RWPE1 (cell line): ENCODE measurements around the gene IGF1R.

Experiments
- CTCF ChIA-PET: fragments of 350-600 bp; sonication (Branson Sonifier 250); formaldehyde crosslinking; extraction: SDS; loops from one replicate; lab custom pipeline; 2021; lab: Yijun Ruan, JAX
- POLR2A ChIA-PET: fragments of 400-600 bp; formaldehyde crosslinking; extraction: SDS; loops from one replicate; lab custom pipeline; 2020; ENCODE audit warnings: antibody characterized with exemption; ENCODE audit not compliant: low non-redundant PET; lab: Yijun Ruan, JAX
- DNase-seq: peaks from one replicate; pipeline ENCODE4 v3.0.0; 2012; ENCODE audit warnings: low spot score
- H3K27ac ChIP-seq: fragments of 450-650 bp; 2 replicates; pipeline ENCODE4 v1.5.1; 2017
- TF ChIP-seq, protein P1 (sequence below): fragments of 450-650 bp; conservative IDR thresholded peaks from 2 replicates; pipeline ENCODE4 v1.5.1; 2017; ENCODE audit warnings: low read depth, mild to moderate bottlenecking

The IGF1R gene

DNA sequence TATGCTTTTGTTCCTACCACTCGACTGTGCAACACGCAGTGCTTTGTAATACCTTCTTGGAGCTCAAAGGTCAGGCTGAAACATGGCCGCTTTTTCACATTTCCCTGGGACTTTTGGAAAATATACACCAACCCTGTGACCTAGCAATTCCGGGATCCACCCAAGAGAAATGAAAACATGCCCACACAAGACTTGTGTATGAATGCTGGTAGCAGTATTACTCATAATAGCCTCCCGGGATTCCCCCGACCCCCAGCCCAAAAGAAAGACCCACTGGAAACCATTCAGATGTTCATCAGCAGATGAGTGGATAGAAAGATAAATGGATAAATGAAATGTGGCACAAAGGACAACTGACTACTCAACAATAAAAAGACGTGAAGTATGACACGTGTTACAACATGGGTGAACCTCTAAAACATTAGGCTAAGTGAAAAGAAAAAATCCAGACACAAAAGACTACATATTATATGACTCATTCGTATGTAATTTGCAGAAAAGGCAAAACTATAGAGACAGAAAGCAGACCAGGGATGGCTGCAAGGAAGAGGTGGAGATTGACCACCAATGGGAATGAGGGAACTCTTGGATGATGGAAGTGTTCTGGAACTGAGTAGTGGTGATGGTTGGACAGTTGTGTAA lies 255.2 kb downstream of the IGF1R start:
- H3K27ac ChIP-seq: peak overlapping the region; percentile 90
- CTCF ChIA-PET: interaction anchor here (0.6 to 0.8 kb wide), 5 partner anchors 28 to 375 kb away, joined by 3 to 9 read pairs (median 3); no protein-coding TSS in a partner anchor
- POLR2A ChIA-PET: no interaction called here
- TF ChIP-seq, protein P1, sequence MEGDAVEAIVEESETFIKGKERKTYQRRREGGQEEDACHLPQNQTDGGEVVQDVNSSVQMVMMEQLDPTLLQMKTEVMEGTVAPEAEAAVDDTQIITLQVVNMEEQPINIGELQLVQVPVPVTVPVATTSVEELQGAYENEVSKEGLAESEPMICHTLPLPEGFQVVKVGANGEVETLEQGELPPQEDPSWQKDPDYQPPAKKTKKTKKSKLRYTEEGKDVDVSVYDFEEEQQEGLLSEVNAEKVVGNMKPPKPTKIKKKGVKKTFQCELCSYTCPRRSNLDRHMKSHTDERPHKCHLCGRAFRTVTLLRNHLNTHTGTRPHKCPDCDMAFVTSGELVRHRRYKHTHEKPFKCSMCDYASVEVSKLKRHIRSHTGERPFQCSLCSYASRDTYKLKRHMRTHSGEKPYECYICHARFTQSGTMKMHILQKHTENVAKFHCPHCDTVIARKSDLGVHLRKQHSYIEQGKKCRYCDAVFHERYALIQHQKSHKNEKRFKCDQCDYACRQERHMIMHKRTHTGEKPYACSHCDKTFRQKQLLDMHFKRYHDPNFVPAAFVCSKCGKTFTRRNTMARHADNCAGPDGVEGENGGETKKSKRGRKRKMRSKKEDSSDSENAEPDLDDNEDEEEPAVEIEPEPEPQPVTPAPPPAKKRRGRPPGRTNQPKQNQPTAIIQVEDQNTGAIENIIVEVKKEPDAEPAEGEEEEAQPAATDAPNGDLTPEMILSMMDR: no peak
- peak; percentile 93 for DNase-seq

DNA sequence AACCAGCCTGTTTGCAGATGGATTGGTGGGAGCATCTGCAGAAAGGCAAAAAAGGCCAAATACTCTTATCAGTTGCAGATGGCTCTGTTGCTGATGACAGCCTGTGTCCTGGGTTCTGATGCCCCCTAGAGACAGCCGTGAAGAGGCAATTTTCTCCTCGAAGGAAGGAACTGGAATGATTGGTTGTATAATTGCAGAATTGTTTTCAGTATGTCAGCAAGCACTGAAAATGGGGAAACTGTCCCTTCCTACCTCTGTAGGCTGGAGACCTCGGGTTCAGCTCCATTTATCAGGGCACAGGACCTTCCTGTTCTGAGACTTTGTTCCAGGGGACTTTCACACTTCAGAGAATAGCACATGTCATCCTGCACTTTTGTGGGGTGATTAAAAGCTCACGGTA lies 256.2 kb downstream of the IGF1R start:
- DNase-seq: peak; percentile 58
- TF ChIP-seq, protein P1: peak; percentile 79
- POLR2A ChIA-PET: no interaction called here
- CTCF ChIA-PET: interaction anchor here (0.5 to 0.9 kb wide), 5 partner anchors 15 to 385 kb away, joined by 3 to 5 read pairs (median 3); no protein-coding TSS in a partner anchor
- peak overlapping the region; percentile 90 for H3K27ac ChIP-seq

DNA sequence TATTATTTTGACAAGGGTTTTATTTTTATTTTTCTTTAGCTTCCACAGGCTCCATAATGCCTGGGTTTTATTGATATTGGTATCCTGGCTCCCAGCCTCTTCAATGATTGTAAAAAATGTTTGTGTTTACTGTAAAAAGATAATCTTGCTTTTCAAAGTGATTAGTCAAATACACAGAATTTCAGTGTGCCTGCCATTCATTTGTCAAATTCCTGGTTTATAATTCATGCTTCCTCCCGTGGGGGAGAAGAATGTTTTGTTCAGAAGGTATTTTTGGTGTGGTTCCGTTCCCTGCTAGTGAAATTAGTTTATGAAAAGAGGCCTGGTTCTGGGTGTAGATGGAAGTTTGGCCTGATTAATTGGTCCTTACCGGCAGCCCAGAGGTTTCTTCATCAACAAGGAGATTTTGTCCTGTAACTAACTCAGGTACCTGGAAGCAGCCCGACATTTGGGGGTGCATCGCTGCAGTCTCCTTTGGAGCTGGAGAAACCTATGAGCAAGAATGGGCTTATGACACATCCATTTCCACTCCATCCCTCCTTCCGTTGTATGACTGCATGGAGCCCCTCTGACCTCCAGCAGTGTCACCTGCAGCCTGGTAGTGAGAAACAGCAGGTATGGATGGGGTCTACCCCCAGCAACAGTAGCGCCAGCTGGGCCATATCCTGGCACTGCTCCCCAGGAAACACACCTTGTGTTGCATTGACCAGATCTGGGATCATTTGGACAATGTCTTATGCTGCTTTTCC lies 257.8 kb downstream of the IGF1R start:
- TF ChIP-seq, protein P1: no peak
- ChIA-PET CTCF (interaction anchor here (0.6 kb wide), 1 partner anchor 107 kb away, joined by 4 read pairs; no protein-coding TSS in a partner anchor), POLR2A (interaction anchor here (0.6 kb wide), 1 partner anchor 404 kb away, joined by 5 read pairs; no protein-coding TSS in a partner anchor)
- peak overlapping the region; percentile 77 for H3K27ac ChIP-seq
- DNase-seq: peak; percentile 74

DNA sequence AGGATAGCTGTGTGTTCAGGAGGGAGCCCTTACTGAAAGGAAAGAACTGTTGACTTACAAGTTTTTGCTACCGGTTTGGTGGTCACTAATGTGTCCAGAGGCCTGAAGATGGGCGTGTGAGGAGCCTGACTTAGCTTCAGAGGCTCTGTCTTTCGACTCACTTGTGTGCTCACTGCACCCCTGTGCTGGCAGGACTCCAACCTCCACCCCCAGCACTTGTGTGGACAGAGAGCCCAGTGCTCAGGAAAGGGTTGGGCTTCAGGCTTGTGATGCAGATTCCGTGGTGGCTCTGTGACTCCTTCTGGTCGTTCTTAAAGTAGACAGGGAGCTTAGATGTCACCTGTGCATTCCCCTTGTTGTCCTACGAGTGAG lies 258.4 kb downstream of the IGF1R start:
- peak overlapping the region; percentile 77 for H3K27ac ChIP-seq
- TF ChIP-seq, protein P1: no peak
- ChIA-PET CTCF (no interaction called here), POLR2A (no interaction called here)
- peak; percentile 38 for DNase-seq

DNA sequence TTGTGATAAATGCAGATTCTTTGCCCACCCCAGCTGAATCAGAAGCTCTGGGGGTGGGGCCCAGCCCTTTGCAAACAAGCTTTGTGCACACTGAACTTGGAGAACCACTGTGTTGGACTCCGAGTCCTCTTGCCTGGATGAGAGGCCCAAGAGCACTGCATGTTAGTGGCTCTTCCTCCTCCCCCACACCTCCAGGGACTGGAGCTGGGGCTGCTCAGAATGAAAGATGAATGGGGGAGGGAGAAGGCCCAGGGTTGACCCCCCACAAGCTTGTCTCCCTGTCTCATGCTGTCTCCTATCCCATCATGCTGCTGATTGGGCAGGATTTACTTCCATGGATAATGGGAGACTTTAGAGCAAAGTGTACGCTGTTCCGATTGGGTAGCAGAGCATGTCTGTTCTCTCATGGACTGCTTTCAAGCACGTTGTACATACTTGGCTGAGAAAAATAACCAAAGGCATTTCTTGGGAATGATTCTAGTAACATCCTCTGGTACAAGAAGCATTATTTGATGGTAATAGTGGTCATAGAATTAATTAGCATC lies 259.7 kb downstream of the IGF1R start:
- POLR2A ChIA-PET: no interaction called here
- TF ChIP-seq, protein P1: no peak
- peak overlapping the region; percentile 77 for H3K27ac ChIP-seq
- no peak for DNase-seq
- CTCF ChIA-PET: interaction anchor here (0.8 kb wide), 1 partner anchor 116 kb away, joined by 3 read pairs; no protein-coding TSS in a partner anchor
